ENCODE results near the gene ARHGAP44. TPM values are rescaled to one million over a fixed set of nuclear protein-coding genes. Genes with fewer than 3 reads are reported as not detected.

ARHGAP44 gene
- total and polyA plus RNA-seq, 2 of the 4 experiments (the other 2 are of a cell fraction): 0.54 to 1.0 TPM

- no peak overlapping the region for H4K8ac ChIP-seq (ENCODE audit: low read depth in 2 of 2, low read length in 2 of 2)
- 82% methylated on average over 2 of the region's 4 CpGs; no CpG with 5 or more reads in 1 of the 2 experiments for WGBS, 2 experiments (ENCODE audit: extremely low coverage in 2 of 2, insufficient read length in 1 of 2)
- CTCF ChIA-PET: no interaction called here
These were observed 162.7 kb downstream of the ARHGAP44 start for GRCh38 chr17:12952012-12952411.

More at GRCh38 chr17:12952012-12952411, 162.7 kb downstream of the ARHGAP44 start:
- no peak overlapping the region for H2BK20ac ChIP-seq (ENCODE audit: low read depth, low read length)
- H2AK5ac ChIP-seq (ENCODE audit: low read depth, low read length): no peak overlapping the region
- H3K23ac ChIP-seq (ENCODE audit: low read depth, low read length): no peak overlapping the region
- no peak overlapping the region for H3K4me2 ChIP-seq (ENCODE audit: low read depth, low read length)
- no peak overlapping the region for H4K5ac ChIP-seq (ENCODE audit: low read depth, low read length)
- TF ChIP-seq NFE2L2 (IDR thresholded peaks at IDR 0.05; ENCODE audit: low read depth, low read length): no peak
- no peak for TF ChIP-seq MAFK (IDR thresholded peaks at IDR 0.05; ENCODE audit: low read depth, low read length)
- no peak for TF ChIP-seq CTCF (conservative IDR thresholded peaks at IDR 0.05; ENCODE audit: low read depth, low read length)
- no peak for TF ChIP-seq RFX5 (IDR thresholded peaks at IDR 0.05; ENCODE audit: low read depth, low read length)
- no peak for TF ChIP-seq MXI1 (IDR thresholded peaks at IDR 0.05; ENCODE audit: borderline replicate concordance, low read depth, low read length)
- no peak for TF ChIP-seq MAZ (IDR thresholded peaks at IDR 0.05; ENCODE audit: borderline replicate concordance, low read depth, low read length)
- TF ChIP-seq USF2 (IDR thresholded peaks at IDR 0.05; ENCODE audit: low read depth, low read length): no peak
- TF ChIP-seq RAD21 (IDR thresholded peaks at IDR 0.05; ENCODE audit: low read length): no peak
- no peak for TF ChIP-seq CEBPB (IDR thresholded peaks at IDR 0.05; ENCODE audit: low read depth, low read length)
- H4K91ac ChIP-seq (ENCODE audit: insufficient read depth, low read depth, low read length): no peak overlapping the region
- no peaks in the 10 kb centered on the region for H3K4me1 ChIP-seq (ENCODE audit: control insufficient read depth, insufficient read depth, low read length)
- H3K4me3 ChIP-seq (ENCODE audit: insufficient read depth, low read depth, low read length): no peak overlapping the region
- DNase-seq: no peak
- H3K9me1 ChIP-seq (ENCODE audit: insufficient read depth, low read length): no peaks in the 10 kb centered on the region
- dilution Hi-C loops (cut with HindIII; ENCODE audit: low sequenced_read_pairs, unreplicated experiment): no loop called here
- H3K18ac ChIP-seq (ENCODE audit: low read depth, low read length): no peak overlapping the region
- no peak overlapping the region for H2AFZ ChIP-seq (replicated peaks; ENCODE audit: low read length, poor library complexity)
- no peak overlapping the region for H3K9ac ChIP-seq (ENCODE audit: low read depth, low read length)
- H3K4ac ChIP-seq (ENCODE audit: low read depth, low read length): no peak overlapping the region
- H2AK9ac ChIP-seq (replicated peaks; ENCODE audit: low read depth, low read length, poor library complexity): no peak overlapping the region
- H2BK5ac ChIP-seq (ENCODE audit: low read depth, low read length, poor library complexity, severe bottlenecking): no peak overlapping the region
- no peaks in the 10 kb centered on the region for H3K9me3 ChIP-seq (ENCODE audit: control insufficient read depth, insufficient read depth, low read length)
- H3K79me1 ChIP-seq (ENCODE audit: low read depth in 1 of 2, low read length in 2 of 2): no peaks in the 10 kb centered on the region
- in situ Hi-C loops (cut with MboI; ENCODE audit: low sequenced_read_pairs): no loop called here
- no peaks in the 10 kb centered on the region for H4K20me1 ChIP-seq (ENCODE audit: insufficient read depth, low read length)
- no peak overlapping the region for H3K27ac ChIP-seq (ENCODE audit: insufficient read depth, low read length)
- no peak overlapping the region for H3K14ac ChIP-seq (replicated peaks; ENCODE audit: low read depth, low read length)
- intact Hi-C loops (cut with micrococcal nuclease): no loop called here
- BruUV-seq (replicated peaks): no TSS peak
- POLR2A ChIA-PET (ENCODE audit: unreplicated experiment): no interaction called here
- no peak for ATAC-seq (ENCODE audit: low read depth)
- no peaks in the 10 kb centered on the region for H3K36me3 ChIP-seq (ENCODE audit: control insufficient read depth, insufficient read depth, low read length)
- H2BK15ac ChIP-seq (ENCODE audit: low read depth, low read length): no peak overlapping the region
- H2BK120ac ChIP-seq (ENCODE audit: low read depth, low read length): no peak overlapping the region
- H3K27me3 ChIP-seq (ENCODE audit: control insufficient read depth, insufficient read depth, low read length): no peaks in the 10 kb centered on the region
- no peak overlapping the region for H3K56ac ChIP-seq (ENCODE audit: extremely low read depth, insufficient read depth, low read length)

Data from IMR-90 (cell line).